T-helper 1 cell treated with Interleukin-12 subunit alpha and Interleukin-12 subunit beta and Interleukin-4 antibody, amounts not matched to agents 30 ng/mL and 1 ng/mL, for 36 hours (primary cell): ENCODE measurements around the gene SIN3A. TPM values are rescaled to one million over a fixed set of nuclear protein-coding genes. Genes with fewer than 3 reads are reported as not detected.
"Not testable (repeated sequence)": the region's sequence is repeated elsewhere in the genome, so short reads cannot be mapped to it uniquely, and the experiment has no call there.

ENCODE experiments used
- intact Hi-C: fragments of 100-400 bp; cut with micrococcal nuclease; formaldehyde crosslinking; loops from one replicate; pipeline ENCODE4 v1.15.1; 2024
- total RNA-seq: library from RNA; stranded (reverse); gene quantifications from 2 replicates; pipeline ENCODE4 v1.2.3, GENCODE V29; 2022

Gene SIN3A
- total RNA-seq, 1 donor from 2014 or later = 117 TPM

- intact Hi-C loops = loop anchor here (10.0 kb wide), 1 partner anchor 545 kb away; the partner anchor contains the start of gene FBXO22
Observed at GRCh38 chr15:75359537-75360250, 91.8 kb downstream of the SIN3A start.

GRCh38 chr15:75358771-75359536 lies 92.5 kb downstream of the SIN3A start:
- intact Hi-C loops = no loop called here

GRCh38 chr15:75357976-75358673 lies 93.4 kb downstream of the SIN3A start:
- intact Hi-C loops = no loop called here

- intact Hi-C loops = no loop called here
Observed at GRCh38 chr15:75356517-75356916, 95.0 kb downstream of the SIN3A start.

GRCh38 chr15:75356006-75356405 lies 95.5 kb downstream of the SIN3A start:
- intact Hi-C loops = no loop called here

GRCh38 chr15:75355369-75355768 lies 96.1 kb downstream of the SIN3A start:
- intact Hi-C loops = no loop called here

- intact Hi-C loops = no loop called here
Observed at GRCh38 chr15:75354454-75354853, 97.0 kb downstream of the SIN3A start.

GRCh38 chr15:75353604-75354003 lies 97.9 kb downstream of the SIN3A start:
- intact Hi-C loops = no loop called here

GRCh38 chr15:75352186-75353080 lies 99.1 kb downstream of the SIN3A start:
- intact Hi-C loops = no loop called here

- intact Hi-C loops = loop anchor here (1.0 kb wide), 2 partner anchors 14 to 18 kb away; partner anchors contain the start of genes COMMD4 and MAN2C1
Observed at GRCh38 chr15:75350601-75351361, 100.7 kb downstream of the SIN3A start.

GRCh38 chr15:75349851-75350588 lies 101.5 kb downstream of the SIN3A start:
- intact Hi-C loops = loop anchor here (1.0 kb wide), 2 partner anchors 14 to 18 kb away; partner anchors contain the start of genes COMMD4 and MAN2C1

- intact Hi-C loops = not testable (repeated sequence)
Observed at GRCh38 chr15:75349351-75349669, 102.2 kb downstream of the SIN3A start.

- intact Hi-C loops = no loop called here
Observed at GRCh38 chr15:75348562-75349350, 102.7 kb downstream of the SIN3A start.

- intact Hi-C loops = no loop called here
Observed at GRCh38 chr15:75348034-75348561, 103.4 kb downstream of the SIN3A start.

- intact Hi-C loops = no loop called here
Observed at GRCh38 chr15:75347222-75348033, 104.1 kb downstream of the SIN3A start.

- intact Hi-C loops = no loop called here
Observed at GRCh38 chr15:75346796-75347221, 104.7 kb downstream of the SIN3A start, which contains the start of gene NEIL1. NEIL1 (plus strand) TSS chr15:75347039; CDS start chr15:75348906, 1,867 bp downstream.

GRCh38 chr15:75343953-75344352 lies 107.5 kb downstream of the SIN3A start:
- intact Hi-C loops = not testable (repeated sequence)
